Limb (tissue), 2 donors: ENCODE measurements around the gene MAP10.
"Not testable (repeated sequence)": the region's sequence is repeated elsewhere in the genome, so short reads cannot be mapped to it uniquely, and the experiment has no call there.

Source experiments
- DNase-seq, 2 donors: peaks; one replicate each; pipeline ENCODE4 v3.0.0-alpha.2; 2016; ENCODE audit errors: extremely low spot score in 2 of 2

Gene MAP10, protein sequence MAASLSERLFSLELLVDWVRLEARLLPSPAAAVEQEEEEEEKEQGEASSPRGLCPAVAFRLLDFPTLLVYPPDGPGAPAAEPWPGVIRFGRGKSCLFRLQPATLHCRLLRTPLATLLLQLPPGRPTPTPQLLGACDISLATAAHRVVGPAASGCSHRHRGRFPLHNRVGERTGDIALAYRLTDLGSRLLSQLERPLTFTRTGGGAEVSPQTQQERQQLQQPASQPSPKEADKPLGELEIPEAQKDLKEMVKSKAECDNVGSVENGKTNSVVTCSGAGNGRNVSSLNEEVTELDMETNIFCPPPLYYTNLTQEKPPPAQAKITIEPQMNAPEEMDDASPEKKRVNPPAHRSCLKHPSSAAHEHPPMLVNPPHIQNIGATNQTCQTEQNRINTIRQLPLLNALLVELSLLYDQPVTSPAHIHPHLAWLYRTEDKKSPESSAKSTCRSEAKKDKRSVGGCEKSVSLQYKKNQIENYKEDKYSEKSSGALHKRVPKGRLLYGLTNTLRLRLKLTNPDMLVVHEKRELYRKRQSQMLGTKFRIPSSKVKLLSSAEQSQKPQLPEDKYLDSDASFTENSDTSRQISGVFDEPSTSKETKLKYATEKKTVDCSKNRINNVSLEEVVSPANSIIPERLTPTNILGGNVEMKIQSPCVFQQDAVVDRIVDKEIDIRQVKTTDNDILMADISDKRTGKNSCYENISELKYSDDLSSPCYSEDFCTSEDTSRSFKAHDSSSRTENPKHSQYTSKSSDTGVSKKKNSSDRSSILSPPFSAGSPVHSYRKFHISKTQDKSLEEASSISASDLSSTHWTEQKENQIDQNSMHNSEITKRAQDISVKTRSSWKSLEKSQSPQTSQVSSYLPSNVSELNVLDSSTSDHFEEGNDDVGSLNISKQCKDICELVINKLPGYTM

DNA sequence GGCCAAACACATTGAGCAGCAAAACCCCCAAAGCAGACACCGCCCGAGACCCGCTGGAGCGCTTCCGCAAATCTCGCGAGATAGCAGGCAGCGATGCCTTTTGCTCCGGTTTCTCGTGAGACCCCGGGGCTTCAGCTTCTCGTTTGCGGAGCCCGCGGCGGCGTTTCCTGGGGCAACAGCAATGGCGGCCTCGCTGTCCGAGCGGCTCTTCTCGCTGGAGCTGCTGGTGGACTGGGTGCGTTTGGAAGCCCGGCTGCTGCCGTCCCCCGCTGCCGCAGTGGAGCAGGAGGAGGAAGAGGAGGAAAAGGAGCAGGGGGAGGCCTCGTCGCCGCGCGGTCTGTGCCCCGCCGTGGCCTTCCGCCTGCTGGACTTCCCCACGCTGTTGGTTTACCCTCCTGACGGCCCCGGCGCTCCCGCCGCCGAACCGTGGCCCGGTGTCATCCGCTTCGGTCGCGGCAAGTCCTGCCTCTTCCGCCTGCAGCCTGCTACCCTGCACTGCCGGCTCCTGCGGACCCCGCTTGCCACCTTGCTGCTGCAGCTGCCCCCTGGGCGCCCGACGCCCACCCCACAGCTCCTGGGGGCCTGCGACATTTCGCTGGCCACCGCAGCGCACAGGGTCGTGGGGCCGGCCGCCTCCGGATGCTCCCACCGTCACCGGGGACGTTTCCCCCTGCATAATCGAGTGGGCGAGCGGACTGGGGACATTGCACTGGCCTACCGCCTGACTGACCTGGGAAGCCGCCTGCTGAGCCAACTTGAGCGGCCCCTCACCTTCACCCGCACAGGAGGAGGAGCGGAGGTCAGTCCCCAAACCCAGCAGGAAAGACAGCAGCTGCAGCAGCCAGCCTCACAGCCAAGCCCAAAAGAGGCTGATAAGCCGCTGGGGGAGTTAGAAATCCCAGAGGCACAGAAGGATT lies at the start of gene MAP10:
Gene MAP10 (plus strand): TSS at position 148 of the 917 bp plus-strand sequence. CDS start 34 bp downstream, at position 182.
- peak; percentile 84 to 86 for DNase-seq

DNA sequence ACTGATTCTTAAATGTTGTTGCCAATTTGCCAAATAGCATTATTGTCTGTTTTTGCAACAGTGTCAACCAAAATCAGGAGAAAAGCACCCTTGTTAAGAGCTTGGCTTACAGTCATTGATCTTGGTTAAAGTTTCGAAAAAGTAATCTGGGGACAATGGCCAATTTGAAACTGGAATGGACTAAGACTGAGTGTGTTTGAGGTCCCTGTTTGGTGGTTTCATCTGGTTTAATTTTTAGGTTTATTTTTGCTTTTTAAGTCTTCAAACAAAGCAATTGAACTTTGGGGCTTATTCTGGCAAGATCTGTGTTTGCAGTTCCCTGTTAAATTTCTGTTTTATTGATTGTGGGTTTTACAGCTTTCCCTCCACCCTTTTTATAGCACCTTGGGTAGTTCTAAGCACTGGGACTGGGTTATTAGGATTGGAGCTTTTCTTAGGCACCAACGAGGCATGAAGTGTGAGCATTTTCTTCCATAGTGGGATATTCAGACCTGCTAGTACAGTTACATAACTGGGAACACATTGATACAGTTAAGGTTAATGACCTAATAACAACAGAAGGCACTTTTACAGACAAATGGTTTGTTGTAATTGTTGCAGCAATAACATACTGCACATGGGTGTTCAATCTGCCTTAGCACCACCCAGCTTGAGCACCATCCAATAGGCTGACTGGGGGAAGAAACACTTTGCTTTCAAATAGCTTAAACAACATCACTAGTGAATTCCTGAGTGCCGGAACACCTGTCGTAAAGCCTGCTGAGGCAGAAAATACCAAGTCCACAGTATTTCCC lies 40.6 kb upstream of the MAP10 start:
- DNase-seq, result no peak

DNA sequence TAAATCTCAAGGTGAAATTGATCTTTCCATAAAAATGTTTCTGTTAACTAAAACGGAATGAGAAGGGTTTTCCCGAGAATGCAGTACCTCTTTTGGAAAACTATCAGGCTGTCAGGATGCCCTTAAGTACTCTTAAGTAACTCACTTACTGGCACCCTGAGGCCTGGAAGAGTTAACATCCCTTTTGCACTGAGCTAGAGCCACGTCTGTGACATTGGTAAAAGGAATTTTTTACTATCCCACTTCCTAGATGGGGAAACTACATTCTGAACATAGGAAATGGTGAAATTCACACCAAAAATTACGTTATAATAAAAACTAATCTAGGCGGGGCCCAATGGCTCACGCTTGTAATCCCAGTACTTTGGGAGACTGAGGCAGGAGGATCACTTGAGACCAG lies 39.7 kb upstream of the MAP10 start:
- DNase-seq, result no peak

DNA sequence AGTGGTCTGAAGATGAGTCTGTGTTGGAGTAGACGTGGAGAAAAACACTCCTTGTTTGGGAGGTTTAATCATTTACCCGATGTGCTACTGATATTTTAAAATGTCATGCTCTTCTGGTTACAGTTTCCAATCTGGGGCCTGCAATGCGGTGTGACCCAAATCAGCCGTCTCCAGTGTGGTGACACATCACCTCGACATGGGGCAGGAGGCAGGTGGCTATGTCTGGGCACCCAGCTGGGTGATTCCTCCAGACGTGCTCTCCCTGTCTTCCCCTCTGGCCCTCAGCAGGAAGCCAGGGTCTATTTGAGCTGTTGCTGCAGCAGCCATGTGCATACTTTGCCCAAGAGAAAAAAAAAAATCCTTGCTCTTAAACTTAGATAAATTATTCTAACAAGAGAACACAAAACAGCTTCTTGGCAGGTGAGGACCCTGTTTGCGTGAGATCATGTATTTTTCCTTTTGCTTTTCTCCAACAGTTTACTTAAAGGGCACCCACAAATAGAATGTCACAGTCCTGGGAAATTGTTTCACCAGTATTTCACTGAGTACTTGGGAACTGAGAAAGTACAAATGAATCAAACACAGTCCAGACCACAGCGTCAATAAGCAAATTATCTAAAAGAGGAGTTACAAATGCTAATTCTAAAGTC lies 38.9 kb upstream of the MAP10 start:
- no peak for DNase-seq

DNA sequence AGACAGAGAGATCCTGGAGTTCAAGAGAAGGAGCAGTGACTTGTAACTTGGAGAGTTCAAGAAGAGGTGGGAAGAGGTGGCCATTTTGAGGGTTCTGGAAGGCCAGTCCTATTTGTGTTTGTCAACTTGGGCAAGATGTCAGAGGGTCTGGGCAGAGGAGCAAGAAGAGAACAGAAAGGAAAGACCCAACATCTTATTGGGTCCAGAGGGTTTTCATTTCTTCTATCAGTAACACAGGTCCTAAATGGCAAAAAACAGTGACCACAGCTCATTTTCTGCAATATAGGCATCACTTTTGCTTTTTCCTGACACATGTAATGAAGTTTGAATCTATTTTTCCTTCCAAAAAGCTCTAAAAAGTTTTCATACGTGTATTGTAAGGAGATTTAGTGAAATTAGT lies 38.3 kb upstream of the MAP10 start:
- no peak for DNase-seq

DNA sequence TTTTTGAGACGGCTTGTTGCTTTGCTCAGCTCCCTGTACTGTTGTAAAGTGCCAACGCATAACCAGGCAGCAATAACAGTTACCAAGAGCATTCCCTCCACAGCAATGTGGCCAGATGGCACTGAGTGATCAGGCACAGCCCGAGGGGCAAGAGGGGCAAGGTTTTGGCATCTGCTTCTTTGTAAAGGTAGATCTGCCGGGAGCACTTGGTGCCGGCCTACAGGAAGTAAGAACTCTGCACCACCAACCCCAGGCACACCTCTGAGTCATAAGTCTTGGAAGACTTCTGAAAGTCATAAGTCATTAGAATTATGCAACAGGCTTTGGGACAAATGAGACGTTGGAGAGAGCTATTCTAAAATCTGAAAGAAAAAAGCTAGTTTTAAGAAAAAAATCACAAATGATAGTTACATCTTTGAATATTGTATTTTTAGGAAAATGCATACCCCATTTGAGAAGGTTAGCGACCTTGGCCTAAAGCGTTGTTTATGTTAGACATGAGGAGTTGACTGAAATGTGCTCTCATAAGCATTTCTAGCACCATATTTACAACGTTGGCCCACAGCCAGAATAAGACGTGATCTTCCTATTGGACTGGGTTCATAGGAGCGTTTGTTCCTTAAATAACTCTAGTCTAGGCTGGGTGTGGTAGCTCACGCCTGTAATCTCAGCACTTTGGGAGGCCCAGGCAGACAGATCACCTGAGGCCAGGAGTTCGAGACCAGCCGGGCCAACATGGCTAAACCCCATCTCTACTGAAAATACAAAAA lies 37.7 kb upstream of the MAP10 start:
- no peak for DNase-seq

DNA sequence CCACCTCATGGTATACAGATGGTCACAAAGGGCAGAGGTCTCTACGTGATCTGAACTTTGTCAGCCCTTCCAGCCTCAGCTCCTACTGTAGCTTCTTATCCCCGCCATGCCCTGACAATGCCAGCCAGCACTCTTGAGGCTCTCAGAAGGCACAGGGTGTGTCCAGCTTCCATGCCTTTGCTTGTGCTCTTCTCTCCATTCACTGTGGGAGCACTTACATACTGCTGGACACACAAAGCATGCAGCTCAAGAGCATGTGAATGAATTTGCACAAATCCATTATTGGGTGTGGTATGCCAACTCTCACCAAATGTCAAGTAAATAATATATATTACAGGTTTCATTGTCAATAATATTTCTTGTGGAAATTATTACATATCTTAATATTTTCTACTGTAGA lies 36.4 kb upstream of the MAP10 start:
- no peak for DNase-seq

DNA sequence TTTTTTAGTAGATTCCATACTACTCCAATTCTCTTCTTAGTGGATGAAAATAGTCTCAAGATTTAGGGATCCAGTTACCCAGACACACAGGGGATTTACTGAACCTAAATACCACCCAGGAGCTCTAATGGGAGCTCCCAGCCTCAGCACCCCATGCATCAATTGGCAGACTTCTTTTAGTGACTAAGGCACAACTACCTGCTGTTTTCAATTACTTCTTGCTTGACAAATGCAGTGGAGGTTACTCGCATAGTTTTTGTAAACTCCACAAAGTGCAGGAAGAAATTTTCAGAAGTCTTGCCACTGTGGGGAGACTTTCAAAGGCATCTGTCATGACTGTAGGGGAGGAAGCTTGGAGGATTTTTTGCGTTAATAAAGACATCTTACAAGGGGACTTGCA lies 35.5 kb upstream of the MAP10 start:
- DNase-seq, result no peak

DNA sequence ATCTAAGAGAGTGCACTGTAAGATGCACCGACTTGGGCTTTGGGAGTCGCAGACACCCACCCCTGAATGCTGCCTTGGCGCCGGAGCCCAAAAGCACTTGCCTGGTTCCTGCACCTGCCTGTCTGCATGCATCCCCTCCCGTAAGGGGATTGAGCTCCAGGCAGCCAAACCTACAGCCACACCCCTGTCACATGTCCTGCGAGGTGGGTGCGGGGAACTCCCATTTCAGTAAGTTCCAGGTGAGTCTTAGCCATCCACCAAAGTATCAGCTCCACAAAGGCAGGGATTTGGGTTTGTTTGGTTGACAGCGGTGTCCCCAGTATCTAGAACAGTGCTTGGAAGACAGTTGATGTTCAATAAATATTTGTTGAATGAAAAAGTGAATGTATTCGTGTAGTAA lies 31.5 kb upstream of the MAP10 start:
- DNase-seq, result no peak

DNA sequence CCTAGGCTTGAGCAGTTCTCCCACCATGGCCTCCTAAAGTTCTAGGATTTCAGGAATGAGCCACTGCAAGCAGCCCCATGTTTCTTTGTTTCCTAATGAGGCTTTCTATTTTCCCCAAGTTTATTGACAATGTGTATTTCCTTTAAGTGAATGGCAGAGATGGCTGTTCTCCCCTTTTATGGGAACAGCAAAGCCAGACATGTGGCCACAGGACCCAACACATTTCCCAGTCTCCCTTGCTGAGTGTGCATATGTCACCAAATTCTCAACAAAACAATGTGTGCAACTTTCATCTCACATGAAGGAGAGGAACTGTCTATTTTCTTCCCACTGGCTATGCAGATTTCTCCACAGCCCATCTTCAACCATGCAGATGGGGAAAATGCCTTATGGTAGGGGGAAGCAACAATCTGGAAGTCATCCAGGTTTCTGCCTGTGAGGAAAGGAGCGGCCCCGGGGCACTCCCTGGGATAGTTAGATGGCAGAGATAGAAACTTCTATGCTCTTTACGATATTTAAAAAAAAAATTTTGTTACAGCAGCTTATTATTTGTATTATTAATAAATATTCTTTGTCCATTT lies 28.6 kb upstream of the MAP10 start:
- no peak for DNase-seq

DNA sequence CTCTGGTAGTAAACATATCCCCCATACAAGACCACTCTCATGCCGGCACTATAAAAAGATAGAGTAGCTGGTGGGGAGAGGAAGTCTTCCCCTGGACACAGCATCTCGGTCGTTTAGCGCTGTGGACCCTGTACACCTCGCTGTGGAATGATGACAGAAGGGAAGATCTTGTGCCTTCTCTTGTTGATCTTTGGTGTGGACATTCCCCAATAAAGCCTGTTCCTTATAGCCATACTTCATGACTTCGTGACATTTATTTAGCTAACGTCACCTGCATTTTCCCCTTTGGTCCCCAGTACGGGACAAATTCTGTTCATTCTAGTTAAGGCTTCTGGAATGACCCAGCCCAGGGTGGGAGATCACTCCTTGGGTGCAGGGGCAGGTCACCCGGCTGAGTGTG lies 24.9 kb upstream of the MAP10 start:
- no peak for DNase-seq

DNA sequence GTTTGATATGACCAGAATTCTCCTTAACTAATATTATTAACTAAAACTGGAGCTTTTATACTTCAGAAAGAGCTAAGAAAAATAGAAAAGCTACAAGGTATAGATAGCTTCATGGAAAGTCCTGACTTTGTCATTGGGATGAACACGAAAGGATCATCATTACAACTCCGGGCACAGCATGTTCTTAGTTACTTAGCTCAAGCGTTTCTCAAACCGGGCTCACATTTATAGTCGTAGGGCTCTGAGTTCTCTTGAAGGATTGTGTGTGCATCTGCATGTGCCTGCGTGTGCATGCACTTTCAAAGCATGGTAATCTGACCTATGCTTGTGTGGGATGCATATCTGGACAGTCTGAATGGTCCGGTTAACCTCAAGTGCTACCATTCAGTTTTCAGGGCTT lies 20.4 kb upstream of the MAP10 start:
- DNase-seq, result no peak

DNA sequence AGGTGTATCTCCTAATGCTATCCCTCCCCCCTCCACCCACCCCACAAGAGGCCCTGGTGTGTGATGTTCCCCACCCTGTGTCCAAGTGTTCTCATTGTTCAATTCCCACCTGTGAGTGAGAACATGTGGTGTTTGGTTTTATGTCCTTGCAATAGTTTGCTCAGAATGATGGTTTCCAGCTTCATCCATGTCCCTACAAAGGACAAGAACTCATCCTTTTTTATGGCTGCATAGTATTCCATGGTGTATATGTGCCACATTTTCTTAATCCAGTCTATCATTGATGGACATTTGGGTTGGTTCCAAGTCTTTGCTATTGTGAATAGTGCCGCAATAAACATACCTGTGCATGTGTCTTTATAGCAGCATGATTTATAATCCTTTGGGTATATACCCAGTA lies 19.6 kb upstream of the MAP10 start:
- not testable (repeated sequence) for DNase-seq

DNA sequence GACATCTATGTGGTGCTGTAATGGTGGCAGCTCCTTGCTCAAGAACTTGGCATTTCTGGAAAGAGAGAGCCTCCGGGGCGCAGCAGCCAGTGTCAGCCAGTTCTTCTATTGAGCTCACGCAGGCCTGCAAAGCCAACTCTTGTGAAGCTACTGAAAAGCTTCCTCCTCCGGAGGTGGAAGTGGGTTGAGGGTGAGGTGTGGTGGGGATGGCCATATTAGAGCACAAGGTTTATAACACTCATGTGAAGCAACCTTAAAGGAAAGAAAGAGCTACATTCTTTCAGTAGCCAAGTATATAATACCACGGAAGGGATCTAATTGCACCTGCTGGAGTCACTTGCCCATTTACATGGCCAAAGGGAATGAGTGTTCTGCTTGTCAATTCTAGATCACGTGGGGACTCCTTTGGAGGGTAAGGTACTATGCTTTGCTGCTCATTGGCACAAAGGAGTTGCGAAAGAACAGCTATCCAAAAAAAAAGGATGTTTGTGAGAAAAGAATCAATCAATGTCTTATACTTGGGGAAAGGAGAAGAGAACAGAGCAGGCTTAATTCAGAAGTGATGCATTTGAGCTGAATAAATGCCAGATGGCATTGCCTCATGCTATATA lies 18.3 kb upstream of the MAP10 start:
- no peak for DNase-seq

DNA sequence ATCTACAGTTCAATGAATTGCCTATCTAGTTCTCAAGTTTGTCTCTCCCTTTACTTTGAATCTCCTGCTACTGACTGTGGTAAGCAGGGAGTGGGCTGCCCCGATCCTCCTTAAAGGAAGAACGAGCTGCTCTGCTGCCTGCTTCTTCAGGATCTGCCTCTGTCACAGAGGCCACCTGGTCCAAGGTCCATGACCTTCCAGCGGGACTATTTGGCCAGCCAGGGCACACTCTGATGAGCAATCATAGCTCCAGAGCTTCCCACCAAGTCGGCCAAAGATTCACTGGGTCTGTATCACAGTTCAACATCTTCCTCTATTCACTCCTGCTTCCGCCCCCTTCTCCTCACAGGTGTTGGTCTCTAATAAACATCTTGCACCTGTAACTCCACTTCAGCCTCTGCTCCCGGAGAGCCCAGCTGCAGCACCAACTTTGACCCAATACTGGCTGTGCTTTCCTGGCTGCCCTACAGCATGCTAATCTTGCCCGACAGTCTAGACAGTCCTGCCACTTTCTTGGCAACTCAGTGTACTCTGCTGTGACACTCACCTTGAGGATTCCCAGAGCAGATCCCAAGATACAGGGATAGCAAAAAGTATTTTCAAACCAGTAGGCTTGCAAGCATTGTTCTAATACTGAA lies 16.9 kb upstream of the MAP10 start:
- no peak for DNase-seq

DNA sequence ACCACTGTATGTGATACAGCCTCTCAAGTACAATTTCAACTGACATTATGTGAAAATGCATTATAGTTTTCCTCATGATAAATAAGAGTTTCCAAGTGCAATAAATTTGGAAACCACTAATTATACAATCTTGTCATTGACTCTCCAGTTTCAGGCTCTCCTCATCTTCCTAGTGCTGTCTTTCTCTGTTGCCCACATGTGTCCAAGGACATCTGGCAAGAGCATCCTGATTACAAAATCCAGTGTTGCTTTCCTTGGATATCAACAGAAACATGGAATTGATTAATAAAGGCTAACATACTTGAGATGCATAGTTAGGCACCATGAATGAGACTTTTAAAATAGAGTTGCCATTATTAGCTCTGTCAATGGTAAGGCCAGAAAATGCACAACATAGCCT lies 15.6 kb upstream of the MAP10 start:
- DNase-seq, result no peak

DNA sequence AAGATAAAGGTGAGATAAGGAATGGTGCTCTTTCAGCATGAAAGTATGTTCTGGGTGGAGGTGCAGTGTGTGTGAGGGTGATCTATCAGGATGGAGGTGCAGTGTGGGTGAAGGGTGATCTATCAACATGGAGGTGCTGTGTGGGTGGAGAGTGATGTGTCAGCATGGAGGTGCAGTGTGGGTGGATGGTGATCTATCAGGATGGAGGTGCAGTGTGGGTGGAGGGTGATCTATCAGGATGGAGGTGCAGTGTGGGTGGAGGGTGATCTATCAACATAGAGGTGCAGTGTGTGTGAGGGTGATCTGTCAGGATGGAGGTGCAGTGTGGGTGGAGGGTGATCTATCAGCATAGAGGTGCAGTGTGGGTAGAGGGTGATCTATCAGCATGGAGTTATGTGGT lies 12.3 kb upstream of the MAP10 start:
- DNase-seq, result no peak

DNA sequence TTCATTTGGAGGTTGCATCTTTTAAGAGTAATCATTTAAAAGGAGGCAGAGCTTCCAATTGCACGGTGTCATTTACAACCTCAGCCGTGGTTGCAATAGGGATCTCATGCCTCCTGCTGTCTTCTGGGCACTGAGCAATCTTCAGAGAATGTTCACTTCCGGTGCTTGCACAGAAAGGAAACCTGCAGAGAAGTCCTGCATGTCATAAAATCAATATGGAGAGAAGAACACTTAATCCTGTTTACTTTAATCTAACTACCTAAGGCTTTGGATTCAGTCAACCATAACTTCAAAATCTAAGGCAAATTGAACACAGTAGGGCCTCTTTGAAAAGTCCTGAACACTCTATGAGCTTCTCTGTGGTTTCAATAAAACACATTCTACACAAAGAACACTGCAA lies 11.3 kb upstream of the MAP10 start:
- DNase-seq, result no peak
